Germinal center (tissue), 1 donor: Measurements from ENCODE around the gene NME8.
"Not testable (repeated sequence)": the region's sequence is repeated elsewhere in the genome, so short reads cannot be mapped to it uniquely, and the experiment has no call there.

Source experiments
- DNase-seq: peaks from one replicate; pipeline ENCODE4 v3.0.0; 2012; ENCODE audit warnings: mixed read lengths, low spot score

Gene NME8

GRCh38 chr7:37848297-37848696 lies at the start of gene NME8:
NME8 (plus strand) TSS chr7:37848597; CDS start chr7:37850267, 1,670 bp downstream.
- no peak for DNase-seq

- DNase-seq: no peak
These were observed 42.2 kb upstream of the NME8 start for GRCh38 chr7:37806152-37806551.

GRCh38 chr7:37812161-37812580 lies 36.2 kb upstream of the NME8 start:
- DNase-seq: not testable (repeated sequence)

- no peak for DNase-seq
These were observed 32.6 kb upstream of the NME8 start for GRCh38 chr7:37815671-37816371.

- no peak for DNase-seq
These were observed 31.3 kb upstream of the NME8 start for GRCh38 chr7:37816922-37817590.

- DNase-seq: no peak
These were observed 30.8 kb upstream of the NME8 start for GRCh38 chr7:37817591-37817960.

GRCh38 chr7:37817996-37818720 lies 30.2 kb upstream of the NME8 start:
- DNase-seq: no peak

- no peak for DNase-seq
These were observed 27.5 kb upstream of the NME8 start for GRCh38 chr7:37820708-37821468.

GRCh38 chr7:37822946-37823345 lies 25.5 kb upstream of the NME8 start:
- no peak for DNase-seq

GRCh38 chr7:37823557-37823956 lies 24.8 kb upstream of the NME8 start:
- DNase-seq: no peak

GRCh38 chr7:37825038-37825437 lies 23.4 kb upstream of the NME8 start:
- no peak for DNase-seq

GRCh38 chr7:37826825-37827224 lies 21.6 kb upstream of the NME8 start:
- DNase-seq: no peak

- DNase-seq: no peak
These were observed 17.2 kb upstream of the NME8 start for GRCh38 chr7:37831244-37831643.

- DNase-seq: no peak
These were observed 16.2 kb upstream of the NME8 start for GRCh38 chr7:37832194-37832593.

GRCh38 chr7:37833107-37833817 lies 15.1 kb upstream of the NME8 start:
- peak; percentile 60 for DNase-seq

GRCh38 chr7:37833818-37834146 lies 14.6 kb upstream of the NME8 start:
- no peak for DNase-seq

GRCh38 chr7:37853468-37853867 lies 5.1 kb downstream of the NME8 start:
- DNase-seq: peak; percentile 5

- no peak for DNase-seq
These were observed 33.7 kb downstream of the NME8 start for GRCh38 chr7:37882086-37882485.

GRCh38 chr7:37893359-37893758 lies 45.0 kb downstream of the NME8 start:
- DNase-seq: no peak

- no peak for DNase-seq
These were observed 46.3 kb downstream of the NME8 start for GRCh38 chr7:37894671-37895070.

- DNase-seq: no peak
These were observed 51.4 kb downstream of the NME8 start for GRCh38 chr7:37899712-37900247.
